ENCODE measurements around the gene CELF5.

DNA sequence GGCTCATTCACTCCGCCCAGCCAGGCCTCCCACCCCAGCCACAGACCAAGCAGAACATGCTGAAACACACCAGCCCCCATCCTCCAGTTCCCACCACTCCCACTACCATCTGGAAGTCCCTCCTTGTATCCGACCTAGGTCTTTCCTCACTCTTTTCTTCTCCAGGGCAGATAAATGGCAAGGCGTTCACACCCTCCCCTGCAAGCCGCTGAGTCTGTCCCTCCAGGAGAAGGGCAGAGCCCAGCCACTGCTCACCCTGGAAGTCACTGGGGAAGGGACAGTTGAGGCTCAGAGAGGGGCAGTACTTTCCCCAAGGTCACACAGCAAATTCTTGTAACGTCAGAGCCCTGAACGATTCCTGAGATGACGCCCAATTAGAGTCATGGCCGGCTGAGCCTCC is 96.4 kb downstream of the CELF5 start:
- TF ChIP-seq CTCF (IDR thresholded peaks at IDR 0.05) (no peak), POLR2A (IDR thresholded peaks at IDR 0.05) (no peak)

All from ovary (tissue), 3 donors.